ENCODE measurements around the gene ELP1.

DNA sequence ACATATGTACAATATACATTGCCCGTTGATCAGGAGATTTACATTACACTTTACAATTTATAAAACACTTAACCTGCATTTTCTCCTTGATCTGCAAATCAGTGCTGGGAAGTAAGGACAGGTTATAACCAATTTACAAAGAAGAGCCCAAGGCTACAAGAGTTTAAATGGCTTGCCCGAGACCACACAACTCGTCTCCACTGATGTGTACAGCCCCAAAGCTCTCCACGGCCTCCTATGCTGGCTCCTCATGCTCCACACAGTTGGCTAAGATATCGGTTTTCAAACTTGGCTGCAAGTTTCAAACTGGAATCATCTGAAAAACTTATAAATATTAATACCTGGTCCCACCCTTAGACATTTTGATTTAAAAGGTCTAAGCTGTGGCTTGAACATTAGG is 88.4 kb downstream of the ELP1 start:
- TF ChIP-seq, protein P1, sequence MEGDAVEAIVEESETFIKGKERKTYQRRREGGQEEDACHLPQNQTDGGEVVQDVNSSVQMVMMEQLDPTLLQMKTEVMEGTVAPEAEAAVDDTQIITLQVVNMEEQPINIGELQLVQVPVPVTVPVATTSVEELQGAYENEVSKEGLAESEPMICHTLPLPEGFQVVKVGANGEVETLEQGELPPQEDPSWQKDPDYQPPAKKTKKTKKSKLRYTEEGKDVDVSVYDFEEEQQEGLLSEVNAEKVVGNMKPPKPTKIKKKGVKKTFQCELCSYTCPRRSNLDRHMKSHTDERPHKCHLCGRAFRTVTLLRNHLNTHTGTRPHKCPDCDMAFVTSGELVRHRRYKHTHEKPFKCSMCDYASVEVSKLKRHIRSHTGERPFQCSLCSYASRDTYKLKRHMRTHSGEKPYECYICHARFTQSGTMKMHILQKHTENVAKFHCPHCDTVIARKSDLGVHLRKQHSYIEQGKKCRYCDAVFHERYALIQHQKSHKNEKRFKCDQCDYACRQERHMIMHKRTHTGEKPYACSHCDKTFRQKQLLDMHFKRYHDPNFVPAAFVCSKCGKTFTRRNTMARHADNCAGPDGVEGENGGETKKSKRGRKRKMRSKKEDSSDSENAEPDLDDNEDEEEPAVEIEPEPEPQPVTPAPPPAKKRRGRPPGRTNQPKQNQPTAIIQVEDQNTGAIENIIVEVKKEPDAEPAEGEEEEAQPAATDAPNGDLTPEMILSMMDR (IDR thresholded peaks at IDR 0.05; ENCODE audit: low read length): no peak
- TF ChIP-seq EZH2 (IDR thresholded peaks at IDR 0.05; ENCODE audit: borderline replicate concordance, low read length): no peak
